GM18508 (cell line): ENCODE results near the gene SECISBP2.

Experiments
- ATAC-seq: cut with Tn5 transposase; IDR thresholded peaks from one replicate; pipeline ENCODE4 v1.9.1; 2021; ENCODE audit warnings: moderate number of reproducible peaks; ENCODE audit not compliant: insufficient read depth, unreplicated experiment

Gene SECISBP2

GRCh38 chr9:89398621-89399020 is 80.3 kb downstream of the SECISBP2 start:
- no peak for ATAC-seq

- ATAC-seq = peak; percentile 53
Measured at GRCh38 chr9:89400403-89401116, 82.3 kb downstream of the SECISBP2 start.

- no peak for ATAC-seq
Measured at GRCh38 chr9:89402695-89403427, 84.6 kb downstream of the SECISBP2 start.

- ATAC-seq = no peak
Measured at GRCh38 chr9:89404074-89404473, 85.8 kb downstream of the SECISBP2 start.

- ATAC-seq = peak; percentile 34
Measured at GRCh38 chr9:89405826-89406225, 87.5 kb downstream of the SECISBP2 start.

GRCh38 chr9:89407070-89407469 is 88.8 kb downstream of the SECISBP2 start:
- no peak for ATAC-seq

GRCh38 chr9:89408628-89409101 is 90.4 kb downstream of the SECISBP2 start:
- no peak for ATAC-seq
